Muscle layer of colon (tissue), 2 donors: Measurements from ENCODE around the gene SRGAP3.

Source experiments
- H3K27ac ChIP-seq: one replicate; pipeline ENCODE4 v1.7.0; 2013; ENCODE audit warnings: low read depth, mild to moderate bottlenecking, low read length, moderate library complexity
- H3K27me3 ChIP-seq, 2 donors: one replicate each; pipeline ENCODE4 v1.7.0; 2013; ENCODE audit warnings: low read length in 2 of 2, mild to moderate bottlenecking in 2 of 2; ENCODE audit not compliant: insufficient read depth in 2 of 2, control insufficient read depth in 1 of 2
- H3K36me3 ChIP-seq: one replicate; pipeline ENCODE4 v1.7.0; 2013; ENCODE audit warnings: mild to moderate bottlenecking, low read length; ENCODE audit not compliant: insufficient read depth
- H3K4me1 ChIP-seq: one replicate; pipeline ENCODE4 v1.7.0; 2013; ENCODE audit warnings: mild to moderate bottlenecking, low read length; ENCODE audit not compliant: insufficient read depth
- H3K4me3 ChIP-seq, 2 donors: one replicate each; pipeline ENCODE4 v1.7.0; 2013; ENCODE audit warnings: low read length in 2 of 2, low read depth in 1 of 2, mild to moderate bottlenecking in 1 of 2, moderate library complexity in 1 of 2
- H3K9ac ChIP-seq: one replicate; pipeline ENCODE4 v1.7.0; 2013; ENCODE audit warnings: low read length
- H3K9me3 ChIP-seq: one replicate; pipeline ENCODE4 v1.7.0; 2013; ENCODE audit warnings: mild to moderate bottlenecking, low read length
- donor health status: abdominal sarcoma.
- donor health status: Adenocarcinoma of cecum.

The SRGAP3 gene

DNA sequence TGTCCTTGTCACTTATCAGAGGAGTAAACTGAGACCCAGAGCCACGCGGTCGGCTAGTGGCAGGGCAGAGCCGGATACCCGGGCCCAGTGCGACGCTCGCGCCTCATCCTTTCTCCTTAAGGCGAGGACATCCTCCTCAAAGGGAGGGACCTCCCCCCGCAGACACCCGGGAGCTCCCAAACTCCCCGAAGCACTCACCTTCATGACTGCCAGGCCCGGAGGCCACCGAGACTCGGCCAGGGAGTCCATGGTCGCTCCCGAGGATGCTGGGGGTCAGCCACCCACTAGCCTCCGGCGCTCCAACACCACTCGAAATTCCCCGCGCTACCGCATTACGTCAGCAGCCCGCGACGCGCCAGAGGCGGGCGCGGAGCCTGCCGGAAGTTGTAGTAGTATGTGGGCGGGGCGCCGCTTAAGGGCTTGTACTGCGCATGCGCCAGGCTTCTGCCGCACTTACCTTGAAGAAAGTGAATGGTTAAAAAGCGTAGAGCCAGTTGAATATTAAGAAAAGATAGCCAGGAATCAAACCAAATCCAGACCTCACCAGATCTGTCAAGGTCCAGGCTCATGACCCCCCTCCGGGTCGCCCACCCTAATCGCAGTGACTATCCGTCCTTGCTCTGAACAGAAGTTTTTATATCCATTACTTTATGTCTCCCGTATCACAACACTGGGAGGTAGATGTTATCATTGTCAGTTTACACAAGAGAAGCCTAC lies 286.2 kb downstream of the SRGAP3 start, which contains the start of gene RAD18:
TSS of gene RAD18 (minus strand) at position 336 of the 717 bp plus-strand sequence. CDS start at position 249, 87 bp downstream.
- no peaks in the 10 kb centered on the region for H3K27me3 ChIP-seq
- peak within 1 kb of the TSS; percentile 68 for H3K27ac ChIP-seq
- no peaks in the 10 kb centered on the region for H3K9me3 ChIP-seq
- peak within 1 kb of the TSS; percentile 57 for H3K9ac ChIP-seq
- H3K4me3 ChIP-seq = peak within 1 kb of the TSS; percentile 56 to 90
- peaks cover 13% of the 10 kb centered on the region for H3K4me1 ChIP-seq
- no peaks in the 10 kb centered on the region for H3K36me3 ChIP-seq

DNA sequence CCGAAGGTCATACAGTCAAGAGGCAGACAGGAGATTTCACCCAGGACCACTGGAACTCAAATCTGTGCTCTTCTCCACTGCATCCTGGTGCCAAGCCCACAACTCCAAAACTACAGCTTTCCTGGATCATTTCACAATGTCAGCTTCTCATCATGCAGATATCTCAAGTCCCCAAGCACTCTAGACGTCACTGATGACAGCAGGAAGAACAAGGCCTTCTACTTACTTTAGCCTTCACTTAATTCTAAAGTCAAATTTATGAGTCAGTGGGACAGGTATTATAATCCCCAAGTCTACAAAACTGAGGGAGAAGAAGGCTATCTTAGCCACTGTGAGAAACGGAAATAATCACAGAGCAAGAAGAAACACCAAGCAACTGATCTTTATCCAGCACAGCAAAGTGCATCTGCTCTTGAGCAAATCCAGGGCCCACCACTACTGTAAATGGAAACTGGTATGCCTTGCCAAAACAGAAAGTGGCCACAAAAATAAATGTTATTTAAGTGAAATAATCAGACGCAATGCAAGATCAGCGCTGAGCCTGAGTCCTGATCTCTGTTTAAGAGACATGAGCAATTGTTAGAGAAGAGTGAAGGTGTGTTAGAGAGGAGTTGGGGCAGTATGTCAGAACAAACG lies 287.1 kb downstream of the SRGAP3 start:
- H3K27me3 ChIP-seq = no peaks in the 10 kb centered on the region
- H3K27ac ChIP-seq = no peak overlapping the region
- no peaks in the 10 kb centered on the region for H3K9me3 ChIP-seq
- no peaks in the 10 kb centered on the region for H3K36me3 ChIP-seq
- peak overlapping the region; percentile 46 for H3K9ac ChIP-seq
- peak overlapping the region in 1 of 2 donors; percentile 90 for H3K4me3 ChIP-seq
- H3K4me1 ChIP-seq = peaks cover 13% of the 10 kb centered on the region

GRCh38 chr3:8959668-8960067 lies 289.8 kb downstream of the SRGAP3 start:
- Histone ChIP-seq H3K9me3 (no peaks in the 10 kb centered on the region), H3K36me3 (no peaks in the 10 kb centered on the region), H3K27me3 (no peaks in the 10 kb centered on the region), H3K9ac (no peak overlapping the region), H3K27ac (no peak overlapping the region), H3K4me3 (no peak overlapping the region), H3K4me1 (peaks cover 13% of the 10 kb centered on the region)

DNA sequence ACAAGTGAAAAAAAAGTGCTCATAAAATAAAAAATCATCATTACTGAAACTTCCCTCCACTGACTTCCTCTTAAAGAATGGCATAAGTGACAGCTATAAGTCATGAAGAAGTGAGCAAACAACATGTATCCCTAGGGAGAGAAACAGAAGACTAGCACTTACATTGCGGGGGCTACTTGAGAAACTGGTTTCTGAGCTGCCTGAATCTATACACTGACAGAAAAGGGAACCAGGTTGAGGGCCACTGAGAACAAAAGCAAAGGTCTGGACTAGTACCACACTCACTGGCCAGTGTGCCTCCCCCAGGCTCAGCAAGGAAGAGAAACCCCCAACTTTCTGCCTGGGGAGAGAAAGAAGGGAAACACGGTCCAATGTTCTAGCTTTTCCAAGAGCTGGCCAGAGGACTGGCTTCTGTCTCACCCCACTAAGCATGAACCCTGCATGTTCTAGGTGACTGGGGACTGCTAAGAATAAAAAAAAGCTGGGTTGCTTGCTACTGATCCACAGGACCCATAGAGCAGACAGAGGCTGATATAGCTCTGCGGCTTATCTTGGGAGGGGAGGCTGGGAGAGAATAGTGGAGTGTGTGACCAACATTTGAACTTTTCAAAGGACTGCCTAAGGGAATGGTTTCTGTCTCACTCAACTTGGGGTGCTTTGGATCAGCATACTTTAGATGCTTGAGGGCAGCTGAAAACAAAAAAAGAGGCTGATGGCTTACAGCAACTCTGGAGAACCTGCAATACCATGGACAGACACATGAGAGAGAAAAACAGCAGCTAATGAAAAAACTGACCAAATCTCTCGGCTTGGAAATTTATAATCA lies 294.3 kb downstream of the SRGAP3 start:
- H3K27ac ChIP-seq = no peak overlapping the region
- H3K36me3 ChIP-seq = no peaks in the 10 kb centered on the region
- H3K4me1 ChIP-seq = no peaks in the 10 kb centered on the region
- no peak overlapping the region for H3K4me3 ChIP-seq
- no peaks in the 10 kb centered on the region for H3K27me3 ChIP-seq
- H3K9me3 ChIP-seq = no peaks in the 10 kb centered on the region
- H3K9ac ChIP-seq = no peak overlapping the region

DNA sequence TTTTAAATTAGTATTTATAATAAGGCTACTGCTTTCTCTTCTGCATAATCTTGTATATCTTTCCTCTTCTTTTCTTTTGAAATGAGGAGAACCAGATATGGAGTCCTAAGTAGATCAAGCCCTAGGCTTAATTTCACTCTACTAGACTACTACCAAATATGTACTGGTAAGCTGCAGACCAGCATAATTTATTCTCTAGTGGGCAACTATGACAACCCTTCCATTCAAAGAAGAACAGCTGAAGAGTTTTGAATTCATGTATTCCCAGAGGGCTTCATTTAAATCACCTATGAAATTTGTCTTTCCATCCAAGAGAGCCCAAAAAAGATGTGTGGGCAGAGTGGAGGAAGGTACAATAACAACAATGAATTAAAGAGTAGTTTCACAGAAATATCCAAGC lies 296.1 kb downstream of the SRGAP3 start:
- Histone ChIP-seq H3K9me3 (no peaks in the 10 kb centered on the region), H3K36me3 (no peaks in the 10 kb centered on the region), H3K4me1 (no peaks in the 10 kb centered on the region), H3K27me3 (no peaks in the 10 kb centered on the region), H3K27ac (no peak overlapping the region), H3K9ac (no peak overlapping the region), H3K4me3 (no peak overlapping the region)

DNA sequence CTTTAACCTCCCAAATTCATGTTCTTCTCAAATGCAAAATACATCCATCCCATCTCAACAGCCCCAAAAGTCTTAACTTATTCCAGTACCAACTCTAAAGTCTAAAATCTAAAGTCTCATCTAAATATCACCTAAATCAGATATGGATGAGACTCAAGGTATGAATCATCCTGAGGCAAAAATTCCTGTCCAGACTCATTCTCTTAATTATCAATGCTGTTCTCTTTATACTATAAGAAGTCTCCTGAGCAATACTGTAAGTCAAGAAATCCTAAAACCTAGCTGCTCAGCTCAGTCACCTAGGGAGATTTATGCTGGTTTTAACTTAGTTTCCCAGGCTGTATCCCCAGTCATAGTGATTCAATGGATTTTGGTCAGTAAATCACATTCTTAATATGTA lies 297.3 kb downstream of the SRGAP3 start:
- H3K4me3 ChIP-seq = no peak overlapping the region
- H3K9ac ChIP-seq = no peak overlapping the region
- H3K36me3 ChIP-seq = no peaks in the 10 kb centered on the region
- H3K4me1 ChIP-seq = no peaks in the 10 kb centered on the region
- no peak overlapping the region for H3K27ac ChIP-seq
- H3K9me3 ChIP-seq = no peaks in the 10 kb centered on the region
- H3K27me3 ChIP-seq = no peaks in the 10 kb centered on the region

DNA sequence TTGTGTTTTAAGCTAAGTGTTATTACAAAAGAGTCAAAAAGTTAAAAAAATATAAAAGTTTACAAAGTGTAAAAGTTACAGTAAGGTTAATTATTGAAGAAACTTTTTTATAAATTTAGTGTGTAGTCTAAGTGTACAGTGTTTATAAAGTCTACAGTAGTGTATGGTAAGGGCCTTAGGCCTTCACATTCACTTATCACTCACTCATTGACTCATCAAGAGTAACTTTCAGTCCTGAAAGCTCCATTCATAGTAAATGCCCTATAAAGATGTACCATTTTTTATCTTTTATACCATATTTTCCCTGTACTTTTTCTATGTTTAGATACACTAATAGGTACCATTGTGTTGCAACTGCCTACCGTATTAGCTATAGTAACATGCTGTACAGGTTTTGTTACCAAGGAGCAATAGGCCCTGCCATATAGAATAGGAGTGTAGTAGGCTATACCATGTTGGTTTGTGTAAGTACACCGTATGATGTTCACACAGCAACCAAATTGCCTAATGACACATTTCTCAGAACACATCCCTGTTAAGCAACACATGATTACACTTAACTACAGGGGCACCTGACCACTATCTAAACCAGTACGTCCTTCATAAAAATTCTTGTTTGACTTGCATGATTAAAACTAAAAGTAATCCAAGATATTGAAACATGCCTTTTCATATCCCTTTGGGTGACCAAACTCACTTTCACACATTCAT lies 303.4 kb downstream of the SRGAP3 start:
- H3K4me3 ChIP-seq = no peak overlapping the region
- H3K36me3 ChIP-seq = peaks cover 15% of the 10 kb centered on the region
- H3K9ac ChIP-seq = no peak overlapping the region
- no peaks in the 10 kb centered on the region for H3K4me1 ChIP-seq
- H3K9me3 ChIP-seq = no peaks in the 10 kb centered on the region
- no peak overlapping the region for H3K27ac ChIP-seq
- H3K27me3 ChIP-seq = no peaks in the 10 kb centered on the region

DNA sequence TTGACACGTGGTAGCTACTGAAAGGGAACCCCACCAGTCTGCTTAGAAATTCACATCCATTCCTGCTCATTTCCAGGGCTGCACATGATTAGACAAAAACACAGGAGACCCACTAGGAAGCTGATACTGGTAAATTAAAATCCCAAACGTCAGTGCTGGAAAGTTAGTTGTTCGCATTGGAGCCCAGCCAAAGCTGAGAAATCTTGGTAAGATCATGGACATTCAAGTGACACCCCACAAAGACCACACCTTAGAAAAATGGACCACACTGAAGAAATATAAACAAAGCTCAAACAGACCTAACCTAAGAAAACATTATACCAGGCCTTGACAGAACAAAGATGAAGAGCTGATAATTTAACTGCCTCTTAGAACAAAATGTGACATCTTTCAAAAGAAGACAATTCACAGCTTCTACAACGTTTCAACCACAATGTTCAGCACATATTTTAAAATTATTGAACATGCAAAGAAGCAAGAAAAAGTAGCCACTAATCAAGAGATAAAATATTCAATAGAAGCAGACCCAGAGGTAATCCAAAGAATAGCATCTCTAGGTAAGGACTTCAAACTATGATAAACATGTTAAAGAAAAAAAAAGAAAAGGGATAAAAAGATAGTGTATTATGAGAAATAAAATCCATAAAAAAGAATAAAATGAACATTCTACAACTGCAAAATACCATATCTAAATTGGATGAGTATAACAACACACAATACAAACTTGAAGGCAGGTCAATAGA lies 306.5 kb downstream of the SRGAP3 start:
- H3K27me3 ChIP-seq = no peaks in the 10 kb centered on the region
- no peak overlapping the region for H3K4me3 ChIP-seq
- H3K27ac ChIP-seq = no peak overlapping the region
- no peaks in the 10 kb centered on the region for H3K4me1 ChIP-seq
- peaks cover 23% of the 10 kb centered on the region for H3K36me3 ChIP-seq
- no peaks in the 10 kb centered on the region for H3K9me3 ChIP-seq
- H3K9ac ChIP-seq = no peak overlapping the region

GRCh38 chr3:8942115-8942514 lies 307.3 kb downstream of the SRGAP3 start:
- Histone ChIP-seq H3K36me3 (peaks cover 23% of the 10 kb centered on the region), H3K27me3 (no peaks in the 10 kb centered on the region), H3K4me1 (no peaks in the 10 kb centered on the region), H3K27ac (no peak overlapping the region), H3K9me3 (no peaks in the 10 kb centered on the region), H3K4me3 (no peak overlapping the region), H3K9ac (no peak overlapping the region)

- Histone ChIP-seq H3K9me3 (no peaks in the 10 kb centered on the region), H3K27ac (no peak overlapping the region), H3K4me1 (no peaks in the 10 kb centered on the region), H3K27me3 (no peaks in the 10 kb centered on the region), H3K9ac (no peak overlapping the region), H3K36me3 (peaks cover 19% of the 10 kb centered on the region), H3K4me3 (no peak overlapping the region)
These were observed 311.4 kb downstream of the SRGAP3 start for GRCh38 chr3:8938021-8938420.
